Stimulated activated CD4-positive, alpha-beta T cell treated with anti-CD3 and anti-CD28 coated beads, Interleukin-12 subunit alpha, Interleukin-12 subunit beta, amount 100 ng/mL, for 24 hours (primary cell): ENCODE data around the gene C3orf20.
A peak's percentile ranks its signal among the peaks of the same experiment; 100 is the strongest.
"Not testable (repeated sequence)": the region's sequence is repeated elsewhere in the genome, so short reads cannot be mapped to it uniquely, and the experiment has no call there.

Source experiments
- DNase-seq, 2 experiments: peaks; one replicate each; pipeline ENCODE4 v3.0.0-alpha.2; 2020; ENCODE audit warnings: low read depth in 2 of 2

C3orf20 gene

GRCh38 chr3:14650193-14650592, 24.7 kb upstream of the C3orf20 start:
- DNase-seq, result no peak

- peak; percentile 88 to 92 for DNase-seq
Measured at GRCh38 chr3:14651440-14652251, 23.3 kb upstream of the C3orf20 start, which contains the start of gene CCDC174. CCDC174 (plus strand) TSS chr3:14651762; CDS start chr3:14651837, 75 bp downstream.

GRCh38 chr3:14652360-14652907, 22.5 kb upstream of the C3orf20 start:
- DNase-seq, result not testable (repeated sequence)

- no peak for DNase-seq
Measured at GRCh38 chr3:14657579-14657978, 17.4 kb upstream of the C3orf20 start.

- no peak for DNase-seq
Measured at GRCh38 chr3:14658978-14659377, 16.0 kb upstream of the C3orf20 start.

- DNase-seq, result no peak
Measured at GRCh38 chr3:14660942-14661341, 14.0 kb upstream of the C3orf20 start.

DNA sequence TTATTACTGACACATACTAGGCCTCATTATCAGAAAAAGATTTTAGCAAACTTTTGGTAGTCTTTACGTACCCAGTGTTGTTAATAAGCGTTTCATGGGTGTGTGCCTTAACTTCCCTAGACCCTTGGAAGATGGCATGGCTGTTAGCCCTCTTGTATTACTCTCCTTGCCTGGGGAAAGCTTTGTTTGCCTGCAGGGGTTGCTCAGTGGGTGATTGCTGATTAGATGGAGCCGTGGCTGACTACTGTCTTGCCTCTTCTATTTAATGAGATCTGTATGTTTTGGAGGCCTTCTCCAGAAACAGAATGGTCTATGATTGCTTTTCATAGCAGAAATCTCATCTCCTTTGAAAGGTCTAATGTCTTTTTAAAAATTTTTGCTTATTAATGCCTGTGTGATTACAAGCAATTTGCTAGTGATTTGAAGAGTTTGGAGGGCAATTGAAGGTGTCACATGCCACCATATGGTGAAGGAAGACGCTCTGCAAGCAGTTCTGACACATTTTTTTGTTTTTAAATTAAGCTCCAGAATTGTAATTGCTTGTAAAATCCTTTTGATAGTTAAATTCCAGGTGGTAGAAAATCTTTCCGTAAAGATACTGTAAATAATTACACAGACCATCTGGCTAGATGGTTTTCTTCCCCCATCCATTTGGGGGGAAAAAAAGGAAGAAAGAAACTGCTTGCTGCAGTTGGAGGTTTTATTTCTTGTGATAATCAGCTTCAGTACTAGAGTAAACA, 11.4 kb upstream of the C3orf20 start:
- no peak for DNase-seq

GRCh38 chr3:14664170-14664569, 10.8 kb upstream of the C3orf20 start:
- DNase-seq, result no peak

DNA sequence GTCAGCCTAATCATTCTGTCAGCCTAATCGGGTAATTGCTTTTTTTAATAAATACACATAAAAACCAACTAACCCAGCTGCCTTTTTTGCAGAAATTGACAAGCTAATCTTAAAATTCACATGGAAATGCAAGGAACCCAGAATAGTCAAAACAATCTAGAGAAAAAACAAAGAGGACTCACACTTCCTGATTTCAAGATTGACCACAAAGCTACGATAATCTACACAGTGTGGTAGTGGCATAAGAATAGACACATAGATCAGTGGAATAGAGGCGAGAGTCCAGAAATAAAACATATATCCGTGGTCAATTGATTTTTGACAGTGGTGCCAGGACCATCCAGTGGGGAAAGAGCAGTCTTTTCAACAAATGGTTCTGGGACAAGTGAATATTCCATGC, 2.4 kb upstream of the C3orf20 start:
- DNase-seq, result no peak

- DNase-seq, result no peak
Measured at GRCh38 chr3:14676881-14677280, 1.9 kb downstream of the C3orf20 start.

- DNase-seq, result no peak
Measured at GRCh38 chr3:14678015-14678503, 3.1 kb downstream of the C3orf20 start.

GRCh38 chr3:14680115-14680514, 5.2 kb downstream of the C3orf20 start:
- no peak for DNase-seq

DNA sequence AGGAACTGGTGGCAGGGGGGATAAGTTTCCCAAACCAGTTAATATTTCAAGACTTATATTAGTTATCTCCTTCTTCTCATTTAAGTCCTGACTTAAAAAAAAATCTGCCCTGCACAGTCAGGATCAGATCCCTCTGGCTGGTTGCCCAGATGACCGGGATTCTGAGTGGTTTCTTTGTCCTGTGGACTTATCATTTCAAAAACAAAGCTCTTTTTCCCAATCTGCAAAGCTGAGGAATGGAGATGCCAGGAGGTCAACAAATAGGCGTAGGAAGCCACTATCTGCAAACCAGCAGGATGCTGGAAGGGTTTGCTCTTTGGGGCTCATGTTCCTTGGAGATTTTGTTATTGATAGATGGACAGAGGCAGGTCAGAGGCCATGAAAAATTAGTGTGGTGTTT, 5.8 kb downstream of the C3orf20 start:
- DNase-seq, result no peak

DNA sequence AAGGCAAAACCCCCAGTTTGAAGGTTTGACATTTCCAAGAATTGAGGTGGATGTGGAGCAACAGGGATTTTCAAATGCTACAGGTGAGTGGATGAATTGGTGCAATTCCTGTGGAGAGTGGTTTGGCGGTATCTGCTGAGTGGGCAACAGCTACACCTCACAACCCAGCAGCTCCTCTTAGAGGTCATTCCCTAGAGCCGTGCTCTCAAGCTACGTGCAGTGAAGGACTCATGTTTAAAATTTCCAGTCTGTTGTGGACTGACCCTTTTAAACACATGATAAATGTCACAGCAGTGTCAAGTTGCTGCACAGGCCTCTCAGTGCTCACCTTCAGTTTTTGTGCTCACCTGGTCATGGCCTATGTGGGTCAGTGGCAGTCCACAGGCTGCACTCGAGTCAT, 9.5 kb downstream of the C3orf20 start:
- no peak for DNase-seq

DNA sequence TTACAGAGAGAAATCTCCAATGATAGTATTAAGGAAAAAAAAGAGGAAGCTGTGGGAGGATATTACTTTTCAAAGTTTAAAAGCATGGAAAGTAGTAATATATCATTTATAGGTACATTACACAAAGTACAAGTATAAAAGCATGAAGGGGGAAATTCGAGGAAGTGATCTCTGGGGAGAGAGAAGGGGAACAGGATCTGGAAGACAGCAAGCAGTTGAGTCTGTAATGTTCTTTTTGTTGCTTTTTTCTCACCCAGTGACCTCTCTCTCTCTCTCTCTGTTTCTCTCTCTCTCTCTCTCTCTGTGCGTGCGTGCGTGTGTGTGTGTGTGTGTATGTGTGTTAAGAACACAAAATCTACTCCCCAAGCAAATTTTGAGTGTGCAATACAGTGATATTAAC, 10.2 kb downstream of the C3orf20 start:
- DNase-seq, result no peak

DNA sequence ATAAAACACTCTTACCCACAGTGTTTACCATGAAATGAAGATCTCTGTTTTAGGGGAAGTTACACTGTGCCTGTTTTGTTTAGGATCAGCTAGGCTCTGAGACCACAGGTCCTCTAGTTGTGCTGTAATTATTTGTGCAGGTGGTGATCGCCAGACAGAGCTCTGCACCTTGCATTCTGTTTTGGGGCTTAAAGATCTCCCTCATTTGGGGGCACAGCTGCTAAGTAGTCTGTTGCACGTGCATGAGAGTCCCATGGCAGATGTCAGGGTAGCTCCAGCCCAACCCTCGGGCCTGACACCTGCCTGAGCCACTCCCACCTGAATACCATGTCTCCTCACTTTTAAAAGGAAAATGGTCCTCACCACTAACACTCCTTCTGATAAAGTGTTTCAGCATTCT, 12.4 kb downstream of the C3orf20 start:
- DNase-seq, result no peak

DNA sequence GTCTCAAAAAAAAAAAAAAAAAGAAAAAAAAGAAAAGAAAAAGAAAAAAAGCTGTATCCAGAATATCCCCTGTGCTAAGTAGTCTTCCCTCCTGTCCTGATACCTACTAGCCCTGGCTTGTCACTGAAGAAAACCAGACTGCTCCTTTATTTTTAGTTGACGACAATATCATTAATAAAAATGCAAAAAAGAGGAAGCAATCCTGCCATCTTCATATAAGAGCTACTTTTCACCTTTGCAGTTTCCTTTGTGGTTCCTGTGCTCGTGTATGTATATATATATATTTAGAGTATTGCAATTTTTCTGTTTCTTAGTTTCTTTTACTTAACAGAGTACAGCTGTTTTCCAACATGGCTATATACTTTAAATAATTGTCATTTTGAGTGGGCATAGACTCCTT, 13.6 kb downstream of the C3orf20 start:
- DNase-seq, result no peak

GRCh38 chr3:14689247-14689980, 14.5 kb downstream of the C3orf20 start:
- DNase-seq, result no peak

- DNase-seq, result no peak
Measured at GRCh38 chr3:14691239-14691638, 16.3 kb downstream of the C3orf20 start.

DNA sequence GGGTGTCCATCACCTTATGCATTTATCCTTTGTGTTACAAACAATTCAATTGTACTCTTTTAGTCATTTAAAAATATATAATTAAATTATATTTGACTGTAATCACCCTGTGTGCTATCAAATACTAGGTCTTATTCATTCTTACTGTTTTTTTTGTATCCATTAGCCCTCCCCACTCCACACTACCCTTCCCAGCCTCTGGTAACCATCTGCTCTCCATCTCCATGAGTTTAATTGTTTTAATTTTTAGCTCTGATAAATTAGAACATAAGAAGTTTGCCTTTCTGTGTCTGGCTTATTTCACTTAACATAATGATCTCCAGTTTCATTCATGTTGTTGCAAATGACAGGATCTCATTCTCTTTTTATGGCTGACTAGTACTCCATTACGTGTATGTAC, 16.8 kb downstream of the C3orf20 start:
- no peak for DNase-seq

DNA sequence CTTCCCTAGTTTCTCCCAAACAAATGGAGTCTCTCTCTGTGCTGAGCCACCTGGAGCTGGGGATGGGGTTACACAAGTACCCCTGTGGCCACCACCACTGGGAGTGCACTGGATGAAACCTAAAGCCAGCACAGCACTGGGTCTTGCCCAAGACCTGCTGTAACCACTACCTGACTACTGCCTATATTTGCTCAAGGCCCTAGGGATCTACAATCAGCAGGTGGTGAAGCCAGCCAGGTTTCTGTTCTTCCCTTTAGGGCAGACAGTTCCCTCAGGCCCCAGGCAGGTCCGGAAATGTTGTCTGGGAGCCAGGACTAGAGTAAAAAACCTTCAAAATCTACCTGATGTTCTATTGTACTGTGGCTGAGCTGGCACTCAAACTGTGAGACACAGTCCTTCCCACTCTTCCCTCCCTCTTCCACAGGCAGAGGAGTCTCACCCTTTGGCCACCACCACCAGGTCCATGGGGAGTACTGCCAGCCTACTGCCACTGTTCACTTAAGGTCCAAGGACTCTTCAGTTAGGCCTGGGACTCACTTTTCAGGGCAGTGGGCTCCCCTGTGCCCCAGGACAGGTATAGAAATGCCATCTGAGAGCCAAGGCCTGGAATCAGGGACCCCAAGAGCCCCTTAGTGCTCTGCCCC, 23.8 kb downstream of the C3orf20 start:
- no peak for DNase-seq
